Measurements from ENCODE around the gene ATF7IP. TPM values are rescaled to one million over a fixed set of nuclear protein-coding genes. Genes with fewer than 3 reads are reported as not detected.

ATF7IP gene
- total RNA-seq, 1 donor = 48.1 TPM

DNA sequence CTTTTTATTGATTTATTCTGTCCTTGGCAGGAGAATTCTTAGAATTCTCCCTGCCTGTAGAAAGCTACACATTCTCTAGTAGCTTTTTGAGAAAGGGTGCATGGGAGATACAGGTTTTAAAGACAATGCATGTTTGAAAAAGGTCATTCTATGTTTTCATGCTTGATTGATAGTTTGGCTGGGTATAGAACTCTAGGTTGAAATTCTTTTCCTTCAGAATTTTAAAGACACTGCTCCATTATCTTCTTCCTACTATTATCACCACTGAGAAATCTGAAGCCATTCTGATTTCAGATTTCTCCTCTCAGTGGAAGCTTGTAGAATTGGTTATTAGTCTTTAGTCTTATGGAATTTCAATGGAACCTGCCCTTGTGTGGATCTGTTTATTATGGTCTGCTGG is 14.0 kb downstream of the ATF7IP start:
- TF ChIP-seq, protein P1, sequence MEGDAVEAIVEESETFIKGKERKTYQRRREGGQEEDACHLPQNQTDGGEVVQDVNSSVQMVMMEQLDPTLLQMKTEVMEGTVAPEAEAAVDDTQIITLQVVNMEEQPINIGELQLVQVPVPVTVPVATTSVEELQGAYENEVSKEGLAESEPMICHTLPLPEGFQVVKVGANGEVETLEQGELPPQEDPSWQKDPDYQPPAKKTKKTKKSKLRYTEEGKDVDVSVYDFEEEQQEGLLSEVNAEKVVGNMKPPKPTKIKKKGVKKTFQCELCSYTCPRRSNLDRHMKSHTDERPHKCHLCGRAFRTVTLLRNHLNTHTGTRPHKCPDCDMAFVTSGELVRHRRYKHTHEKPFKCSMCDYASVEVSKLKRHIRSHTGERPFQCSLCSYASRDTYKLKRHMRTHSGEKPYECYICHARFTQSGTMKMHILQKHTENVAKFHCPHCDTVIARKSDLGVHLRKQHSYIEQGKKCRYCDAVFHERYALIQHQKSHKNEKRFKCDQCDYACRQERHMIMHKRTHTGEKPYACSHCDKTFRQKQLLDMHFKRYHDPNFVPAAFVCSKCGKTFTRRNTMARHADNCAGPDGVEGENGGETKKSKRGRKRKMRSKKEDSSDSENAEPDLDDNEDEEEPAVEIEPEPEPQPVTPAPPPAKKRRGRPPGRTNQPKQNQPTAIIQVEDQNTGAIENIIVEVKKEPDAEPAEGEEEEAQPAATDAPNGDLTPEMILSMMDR (IDR thresholded peaks at IDR 0.05; ENCODE audit: insufficient read depth, low read length) = no peak
- DNase-seq (ENCODE audit: low read depth) = no peak
- H3K4me3 ChIP-seq (ENCODE audit: low read depth, low read length) = no peak overlapping the region

DNA sequence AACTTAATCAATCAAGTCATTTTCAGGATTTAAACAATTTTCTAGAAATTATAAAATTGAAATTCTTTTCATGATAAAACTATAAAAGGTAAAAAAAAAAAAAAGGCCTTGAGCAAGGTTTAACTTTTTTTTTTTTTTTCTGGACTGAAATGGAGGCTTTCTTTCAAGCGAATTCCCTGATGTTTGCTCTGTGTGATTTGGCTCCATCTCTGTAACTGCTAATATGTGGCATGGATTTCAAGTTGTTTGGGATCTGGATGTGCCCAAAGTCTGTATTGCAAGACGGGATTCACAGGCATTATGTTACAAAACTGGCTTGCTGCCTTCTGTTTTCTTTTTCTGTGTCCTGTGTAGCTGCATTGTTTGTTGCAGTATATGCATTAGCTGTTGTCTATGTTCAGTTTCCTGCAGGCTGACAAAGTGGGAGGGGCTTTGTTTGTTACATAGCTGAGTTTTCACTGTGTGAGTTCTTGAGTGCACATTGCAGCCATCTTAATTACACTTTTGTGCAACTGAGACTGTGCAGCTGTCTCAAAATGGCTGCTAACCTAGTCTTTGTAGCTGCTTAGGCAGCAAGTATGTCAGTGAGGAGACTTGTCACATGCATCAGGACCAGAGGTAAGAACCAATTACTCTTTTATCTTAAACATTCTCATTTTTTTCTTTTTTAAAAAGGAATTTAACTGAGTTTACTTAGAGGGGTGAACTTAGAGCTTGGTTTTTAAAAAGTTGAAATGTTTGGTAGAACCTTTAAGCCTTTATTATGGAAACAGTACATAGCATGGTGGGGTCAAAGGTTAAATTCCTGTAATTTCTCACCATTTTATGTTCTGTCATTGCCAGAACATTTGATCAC is 19.5 kb downstream of the ATF7IP start:
- TF ChIP-seq, protein P1 (IDR thresholded peaks at IDR 0.05; ENCODE audit: insufficient read depth, low read length) = no peak
- peak; percentile 96 for DNase-seq (ENCODE audit: low read depth)

GRCh38 chr12:14387219-14387871 is 21.9 kb downstream of the ATF7IP start:
- TF ChIP-seq, protein P1 (IDR thresholded peaks at IDR 0.05; ENCODE audit: insufficient read depth, low read length) = no peak
- no peak for DNase-seq (ENCODE audit: low read depth)
- no peak overlapping the region for H3K4me3 ChIP-seq (ENCODE audit: low read depth, low read length)

More for the DNA sequence above, 19.5 kb downstream of the ATF7IP start:
- H3K4me3 ChIP-seq (ENCODE audit: low read depth, low read length) = peak overlapping the region; percentile 33

DNA sequence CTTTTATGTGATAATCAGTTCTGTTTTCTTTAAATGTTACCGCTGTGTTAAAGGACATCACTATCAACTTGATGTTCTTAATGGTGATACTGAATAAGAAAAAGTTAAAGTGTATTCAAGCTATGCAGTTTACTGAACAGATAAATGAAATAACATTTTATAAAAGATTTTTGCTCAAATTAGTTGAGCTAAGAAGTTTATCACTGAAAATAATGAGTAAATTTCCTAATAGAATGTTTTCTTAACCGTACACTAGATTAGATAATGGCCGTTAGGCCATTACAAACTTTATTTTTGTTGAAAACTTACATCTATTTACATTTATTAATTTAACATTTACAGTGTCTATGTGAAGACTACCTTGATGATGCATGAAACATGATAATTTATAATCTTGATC is 25.0 kb downstream of the ATF7IP start:
- H3K4me3 ChIP-seq (ENCODE audit: low read depth, low read length) = no peak overlapping the region
- no peak for DNase-seq (ENCODE audit: low read depth)
- TF ChIP-seq, protein P1 (IDR thresholded peaks at IDR 0.05; ENCODE audit: insufficient read depth, low read length) = no peak

- no peak overlapping the region for H3K4me3 ChIP-seq (ENCODE audit: low read depth, low read length)
- TF ChIP-seq, protein P1 (IDR thresholded peaks at IDR 0.05; ENCODE audit: insufficient read depth, low read length) = no peak
- no peak for DNase-seq (ENCODE audit: low read depth)
These were observed 25.5 kb downstream of the ATF7IP start for GRCh38 chr12:14390870-14391530.

- DNase-seq (ENCODE audit: low read depth) = peak; percentile 50
- TF ChIP-seq, protein P1 (IDR thresholded peaks at IDR 0.05; ENCODE audit: insufficient read depth, low read length) = no peak
- H3K4me3 ChIP-seq (ENCODE audit: low read depth, low read length) = no peak overlapping the region
These were observed 28.3 kb downstream of the ATF7IP start for GRCh38 chr12:14393751-14394150.
